AML-193 (cell line): ENCODE results near the gene SPAG17.
A peak's percentile ranks its signal among the peaks of the same experiment; 100 is the strongest.

Experiments used
- DNase-seq, 2 experiments: peaks; one replicate each; lab custom pipeline; 2025; lab: John Stamatoyannopoulos, UW

The SPAG17 gene

DNA sequence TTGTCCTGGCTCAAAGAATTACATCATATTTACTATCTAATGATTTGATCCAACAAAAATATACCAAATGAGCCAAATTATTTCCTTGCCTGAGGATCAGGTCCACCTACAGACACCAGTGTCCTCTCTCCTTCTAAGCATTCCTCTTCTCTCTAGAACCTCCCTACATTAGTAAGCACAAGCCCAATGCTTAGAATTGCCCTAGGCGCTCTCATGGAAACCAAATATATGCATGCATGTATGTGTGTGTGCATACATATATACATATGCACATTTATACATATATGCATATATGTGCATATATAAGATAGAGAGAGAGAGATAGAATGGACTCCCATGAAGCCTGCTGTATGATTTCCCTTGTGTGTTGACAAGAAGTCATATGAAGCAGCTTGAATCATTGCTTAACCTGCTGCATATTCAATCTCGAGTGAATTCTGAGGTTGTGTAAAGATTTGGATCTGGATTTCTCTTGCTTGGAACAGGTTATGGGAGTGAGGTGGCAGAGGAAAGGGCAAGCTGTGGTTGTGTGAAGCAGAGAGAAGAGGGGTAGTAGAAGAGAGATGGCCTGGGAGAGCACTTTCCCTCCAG is 66.1 kb downstream of the SPAG17 start:
- no peak for DNase-seq

DNA sequence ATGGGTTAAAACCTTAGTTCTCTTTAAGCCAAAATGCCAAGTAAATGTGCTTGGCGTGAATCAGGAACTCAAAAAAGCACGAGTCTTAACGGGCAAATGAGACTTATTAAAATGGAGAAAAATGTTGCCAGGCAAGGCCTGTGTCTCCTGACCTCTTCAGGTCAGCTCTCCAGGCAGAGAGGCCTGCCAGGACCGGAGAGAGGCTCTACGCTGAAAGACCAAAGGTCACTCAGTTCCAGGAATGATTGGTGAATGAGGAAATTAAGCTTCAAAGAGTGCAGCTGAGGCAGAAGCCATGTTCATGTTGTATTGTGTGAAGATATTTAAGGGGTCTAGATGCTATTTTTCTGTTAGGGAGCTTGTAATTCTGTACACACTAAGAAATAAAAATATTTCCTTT is 66.6 kb downstream of the SPAG17 start:
- DNase-seq = no peak

DNA sequence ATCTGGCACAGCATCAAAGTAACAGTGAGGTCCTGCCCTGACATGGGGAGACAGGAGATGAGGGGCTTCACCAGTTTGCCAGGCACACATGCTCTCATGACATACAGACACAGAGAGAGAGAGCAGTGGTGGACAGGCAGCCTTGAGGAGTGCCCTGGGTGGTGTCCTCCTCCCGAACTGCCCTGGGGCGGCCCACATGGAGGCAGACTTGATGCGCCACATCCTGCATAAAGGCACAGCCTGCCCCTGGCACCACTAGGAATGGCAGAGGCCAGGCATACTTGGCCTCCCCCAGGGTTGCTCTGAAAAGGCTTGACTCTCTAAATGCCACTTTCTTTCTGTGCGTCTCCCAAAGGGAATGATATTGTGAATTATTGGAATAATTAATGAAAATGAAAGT is 67.5 kb downstream of the SPAG17 start:
- DNase-seq = no peak

GRCh38 chr1:118116909-118117308 is 68.1 kb downstream of the SPAG17 start:
- DNase-seq = no peak

- DNase-seq = no peak
Measured at GRCh38 chr1:118116401-118116800, 68.6 kb downstream of the SPAG17 start.

DNA sequence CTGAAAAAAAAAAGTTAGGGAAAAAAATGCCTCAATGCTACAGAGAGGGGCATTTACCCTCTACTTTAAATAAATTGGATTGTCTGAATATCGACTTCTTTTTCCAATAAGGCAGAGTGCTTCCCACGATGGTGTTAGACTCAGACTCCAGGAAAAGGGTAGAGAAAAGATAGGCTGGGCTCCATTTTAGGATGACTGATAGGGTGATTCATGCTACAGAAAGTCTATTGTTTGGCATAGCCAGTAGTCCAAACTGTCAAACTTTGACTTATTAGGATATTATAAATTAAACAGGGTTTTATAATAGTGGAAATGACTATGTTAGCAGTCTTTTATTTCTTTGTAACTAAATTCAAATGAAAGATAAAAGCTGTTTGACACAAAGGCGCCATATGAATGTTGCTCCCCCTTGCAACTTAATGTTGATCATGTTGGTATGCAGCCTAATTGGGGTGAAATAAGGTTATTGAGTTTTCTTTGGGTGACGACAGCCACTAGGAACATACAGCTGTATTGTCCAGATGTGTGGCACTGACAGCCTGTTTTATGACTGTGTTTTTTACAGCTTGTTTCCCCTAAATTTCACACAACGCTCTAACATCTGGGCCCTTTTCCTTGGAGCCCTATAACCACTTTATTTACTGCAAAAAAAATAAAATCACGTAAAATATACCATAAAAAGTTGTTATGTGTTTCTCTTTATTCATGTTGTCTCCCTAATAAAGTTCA is 69.3 kb downstream of the SPAG17 start:
- no peak for DNase-seq

DNA sequence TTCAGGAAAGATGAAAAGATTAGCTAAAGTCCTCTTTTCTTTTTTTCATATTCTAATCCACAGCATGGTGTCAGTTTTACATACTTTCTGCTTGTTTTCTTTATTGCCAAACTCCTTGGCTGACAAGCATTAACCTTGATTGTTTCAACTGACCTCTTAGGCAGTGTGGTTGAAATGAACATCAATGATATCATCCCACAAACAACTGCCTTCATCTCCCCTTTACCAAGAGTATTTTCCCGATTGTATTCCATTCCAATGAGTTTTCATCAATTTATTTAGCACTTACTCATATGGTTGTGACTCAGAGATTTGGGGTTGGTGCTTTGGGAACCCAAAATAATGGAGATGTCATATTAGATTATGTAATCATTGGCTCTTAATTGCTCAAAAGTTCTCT is 71.8 kb downstream of the SPAG17 start:
- no peak for DNase-seq

GRCh38 chr1:118110580-118110979 is 74.4 kb downstream of the SPAG17 start:
- DNase-seq = no peak

GRCh38 chr1:118104951-118105350 is 80.1 kb downstream of the SPAG17 start:
- DNase-seq = no peak

DNA sequence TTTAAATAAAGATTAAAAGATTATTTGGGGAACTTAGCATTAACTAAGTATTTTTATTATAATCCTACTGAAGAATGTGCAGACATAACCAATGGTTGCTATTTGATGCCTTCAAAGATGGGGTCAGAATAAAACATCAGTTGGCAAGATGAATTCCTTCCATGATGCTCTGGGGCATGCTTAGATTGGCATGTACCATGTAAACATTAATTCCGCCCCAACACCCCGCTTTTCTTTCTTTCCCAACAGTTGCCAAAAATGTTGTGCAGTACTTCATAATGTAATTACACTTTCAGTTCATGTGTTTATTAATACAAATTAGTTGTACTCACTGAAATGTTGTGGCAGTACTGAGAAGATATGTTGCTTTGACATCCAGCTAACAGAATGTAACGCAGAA is 82.6 kb downstream of the SPAG17 start:
- DNase-seq = no peak

DNA sequence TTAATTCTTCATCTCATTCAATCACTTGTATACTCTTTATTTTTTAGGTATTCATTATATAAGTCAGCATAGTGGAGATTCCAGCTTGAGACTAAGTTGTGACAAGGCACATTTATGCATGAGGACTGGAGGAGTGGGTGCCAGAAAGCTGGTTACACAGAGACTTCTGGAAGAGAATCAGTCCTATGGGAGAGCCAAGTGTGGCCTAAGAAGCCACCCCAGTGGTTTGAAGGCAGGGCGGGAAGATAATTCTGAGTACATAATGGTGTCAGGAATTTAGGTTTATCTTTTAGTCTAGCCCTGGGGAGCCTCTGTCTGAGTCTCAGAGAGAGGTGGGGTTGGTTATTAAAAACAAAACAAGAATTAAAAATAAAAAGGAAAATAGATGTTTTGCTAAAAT is 83.0 kb downstream of the SPAG17 start:
- no peak for DNase-seq

DNA sequence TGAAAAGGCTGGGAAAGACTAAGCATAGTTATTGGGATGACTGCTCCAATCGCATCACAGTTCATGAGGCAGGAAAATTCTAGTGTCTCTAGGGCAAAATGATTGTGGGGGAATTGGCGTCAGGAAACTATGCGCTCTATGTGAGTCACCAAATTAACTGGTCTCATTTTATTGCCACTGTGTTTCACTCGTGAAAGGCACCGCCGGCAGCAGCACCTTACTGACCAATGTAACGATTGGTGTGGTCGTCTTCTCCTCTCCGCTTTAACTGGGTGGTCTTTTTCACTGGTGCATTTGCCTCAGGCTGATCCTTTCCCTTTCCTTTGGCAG is 83.5 kb downstream of the SPAG17 start:
- DNase-seq = no peak

GRCh38 chr1:118100686-118101514 is 84.1 kb downstream of the SPAG17 start:
- no peak for DNase-seq

DNA sequence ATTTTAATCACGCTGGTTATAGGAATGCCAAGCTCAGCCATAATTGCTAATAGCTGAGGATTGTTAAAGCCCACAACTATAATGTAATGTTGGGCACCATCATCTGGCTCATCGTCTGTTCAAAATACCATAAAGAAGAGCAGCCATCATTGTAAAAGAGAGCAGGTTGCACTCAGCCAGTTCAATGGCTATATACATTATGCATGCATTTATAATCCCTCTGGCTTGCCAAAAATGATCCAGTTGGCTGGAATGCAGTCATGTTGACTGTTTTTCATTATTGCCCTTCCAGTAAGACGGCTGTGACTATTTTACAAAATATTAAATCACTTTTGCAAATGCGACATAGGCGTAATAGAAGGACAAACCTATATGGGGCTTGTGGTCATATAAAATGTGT is 85.3 kb downstream of the SPAG17 start:
- DNase-seq = no peak

DNA sequence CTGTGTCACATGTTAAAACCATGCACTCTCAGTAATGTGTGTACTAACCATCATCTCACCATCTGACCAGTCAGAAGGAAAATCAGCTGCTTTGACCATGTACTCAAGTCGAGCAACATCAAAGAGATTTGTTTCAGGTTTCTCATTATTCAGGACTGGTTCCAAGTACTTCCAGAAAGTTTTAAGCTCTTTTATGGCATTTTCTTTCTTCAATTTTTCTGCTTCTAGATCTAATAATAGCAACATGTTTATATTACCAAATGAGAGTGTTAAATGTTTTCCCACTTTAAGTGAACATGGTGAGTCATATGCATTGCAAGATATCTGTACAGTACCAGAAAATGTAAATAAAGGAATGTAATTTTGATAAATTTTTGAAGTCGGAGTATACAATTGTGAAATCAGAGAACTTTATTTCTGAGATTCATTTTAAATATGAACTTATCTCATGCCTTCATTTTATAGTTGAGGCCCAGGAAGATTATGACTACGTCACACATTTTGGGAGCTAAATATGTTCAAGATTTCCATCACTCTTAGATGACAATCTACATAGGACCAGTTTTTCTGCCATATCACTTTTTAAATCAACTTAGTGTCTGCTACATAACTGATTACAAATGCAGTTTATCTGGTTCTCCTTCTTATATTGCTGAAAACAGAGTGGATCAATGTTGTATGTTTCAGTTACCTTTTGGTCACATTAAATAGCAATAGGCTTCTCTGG is 87.2 kb downstream of the SPAG17 start:
- no peak for DNase-seq

- no peak for DNase-seq
Measured at GRCh38 chr1:118093017-118093416, 92.0 kb downstream of the SPAG17 start.

- no peak for DNase-seq
Measured at GRCh38 chr1:118090130-118090529, 94.9 kb downstream of the SPAG17 start.

GRCh38 chr1:118085365-118085764 is 99.7 kb downstream of the SPAG17 start:
- DNase-seq = no peak

- DNase-seq = no peak
Measured at GRCh38 chr1:118084400-118084799, 100.6 kb downstream of the SPAG17 start.

- no peak for DNase-seq
Measured at GRCh38 chr1:118082984-118083383, 102.0 kb downstream of the SPAG17 start.

GRCh38 chr1:118081387-118081786 is 103.6 kb downstream of the SPAG17 start:
- DNase-seq = no peak

- DNase-seq = peak in 1 of 2 experiments; percentile 4
Measured at GRCh38 chr1:118077331-118078045, 107.5 kb downstream of the SPAG17 start.
